SJCRH30 (cell line): ENCODE data around the gene PCGF2. TPM values are rescaled to one million over a fixed set of nuclear protein-coding genes. Genes with fewer than 3 reads are reported as not detected.

Experiments used
- DNase-seq, 2 experiments: peaks; one replicate each; pipeline ENCODE4 v3.0.0-alpha.2; 2015 to 2020
- H3K27ac ChIP-seq: fragments of 250-450 bp; sonication (Bioruptor Pico); 2 replicates; pipeline ENCODE4 v1.5.1; 2020; ENCODE audit warnings: mild to moderate bottlenecking, moderate library complexity
- H3K27me3 ChIP-seq: fragments of 250-450 bp; sonication (Bioruptor Pico); 2 replicates; pipeline ENCODE4 v1.5.1; 2020; ENCODE audit warnings: mild to moderate bottlenecking, moderate library complexity
- H3K36me3 ChIP-seq: fragments of 250-450 bp; sonication (Bioruptor Pico); 2 replicates; pipeline ENCODE4 v1.5.1; 2020; ENCODE audit warnings: mild to moderate bottlenecking, moderate library complexity
- H3K4me1 ChIP-seq: fragments of 250-450 bp; sonication (Bioruptor Pico); 2 replicates; pipeline ENCODE4 v1.5.1; 2020; ENCODE audit warnings: mild to moderate bottlenecking, moderate library complexity
- H3K4me3 ChIP-seq: fragments of 250-450 bp; sonication (Bioruptor Pico); 2 replicates; pipeline ENCODE4 v1.5.1; 2020; ENCODE audit warnings: mild to moderate bottlenecking, moderate library complexity
- H3K9me3 ChIP-seq: fragments of 250-450 bp; sonication (Bioruptor Pico); replicated peaks from 2 replicates; pipeline ENCODE4 v1.5.1; 2020; ENCODE audit warnings: mild to moderate bottlenecking, moderate library complexity
- total RNA-seq: library from RNA; depleted of rRNA; stranded (reverse); fragments of >200 nt; shearing (Covaris generic); gene quantifications from 2 replicates; pipeline ENCODE4 v1.2.3, GENCODE V29; 2014

PCGF2 gene
- total RNA-seq, 1 experiment from 2014 or later: 13.8 TPM

DNA sequence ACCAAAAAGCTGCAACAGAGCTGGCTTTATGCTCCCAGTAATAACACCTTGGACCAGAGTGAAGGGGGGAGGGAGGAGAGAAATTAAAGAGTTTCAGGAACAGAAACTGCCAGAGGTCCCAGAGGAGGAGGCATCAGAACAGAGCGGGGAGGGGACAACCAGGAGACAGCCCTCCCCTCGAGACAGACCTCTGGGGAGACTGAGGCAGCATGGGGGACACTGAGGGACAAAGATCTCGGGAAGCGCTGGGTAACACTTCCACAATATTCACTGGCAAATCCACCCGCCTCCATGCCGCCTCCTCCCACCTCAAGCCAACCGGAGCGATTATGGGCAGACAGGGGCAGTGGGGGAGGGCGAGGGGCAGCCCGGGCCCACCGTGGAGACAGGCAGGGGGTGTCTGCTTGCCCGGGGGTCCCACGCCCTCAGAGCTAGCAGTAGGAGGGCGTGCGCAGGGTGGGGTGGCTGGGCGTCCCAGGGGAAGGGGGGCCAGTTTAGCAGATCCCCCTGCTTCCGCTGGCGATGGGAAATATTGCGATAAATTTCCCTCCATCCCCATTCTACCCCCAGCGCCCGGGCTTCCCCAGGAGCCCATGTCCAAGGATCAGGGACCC, 1.2 kb downstream of the PCGF2 start:
- Histone ChIP-seq H3K27ac (no peak overlapping the region; the same call in 1 of the 2 replicates), H3K27me3 (no peaks in the 10 kb centered on the region), H3K4me3 (peak overlapping the region; percentile 98), H3K36me3 (no peaks in the 10 kb centered on the region), H3K4me1 (peaks cover 39% of the 10 kb centered on the region), H3K9me3 (no peaks in the 10 kb centered on the region)
- no peak for DNase-seq

DNA sequence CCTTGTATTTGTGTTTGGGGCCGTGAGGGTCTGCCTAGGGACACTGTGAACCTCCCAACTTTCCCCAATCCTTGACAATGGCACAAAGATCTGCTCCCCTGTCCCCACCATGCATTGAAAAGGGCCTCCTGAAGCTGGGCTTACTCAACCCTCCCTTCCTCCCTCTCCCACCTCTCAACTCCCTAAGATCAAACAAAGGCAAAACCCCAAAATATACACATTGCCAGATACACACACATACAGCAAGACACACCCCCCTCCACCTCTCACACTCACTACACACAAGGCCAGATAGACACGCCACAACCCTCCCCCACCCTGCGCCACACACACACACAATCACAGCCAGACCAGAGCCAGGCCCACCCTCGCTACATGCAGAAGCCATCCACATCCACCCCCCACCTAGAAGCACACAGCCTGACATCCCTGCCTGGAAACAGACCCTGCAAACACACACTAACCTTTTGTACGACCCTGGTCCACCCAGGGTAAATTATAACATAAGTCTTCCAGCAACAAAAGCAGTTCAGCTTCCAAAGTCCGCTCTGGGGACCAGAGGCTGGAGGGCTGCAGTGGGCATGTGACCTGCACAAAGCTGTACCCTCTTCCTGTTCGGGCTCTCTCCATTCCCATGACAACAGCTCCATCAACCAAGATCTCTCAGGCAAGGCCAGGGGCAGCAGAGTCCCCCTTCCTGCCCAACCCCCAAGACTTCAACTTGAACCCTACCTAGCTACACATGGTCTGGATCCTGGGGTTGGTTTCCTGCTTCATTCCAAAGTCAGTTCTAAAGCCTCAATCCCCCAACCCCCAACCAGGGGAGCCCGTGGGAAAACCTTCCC, 1.9 kb downstream of the PCGF2 start:
- DNase-seq: no peak
- H3K36me3 ChIP-seq: no peaks in the 10 kb centered on the region
- H3K9me3 ChIP-seq: no peaks in the 10 kb centered on the region
- peak overlapping the region; percentile 98 for H3K4me3 ChIP-seq
- no peak overlapping the region for H3K27ac ChIP-seq
- no peaks in the 10 kb centered on the region for H3K27me3 ChIP-seq
- peaks cover 43% of the 10 kb centered on the region for H3K4me1 ChIP-seq

DNA sequence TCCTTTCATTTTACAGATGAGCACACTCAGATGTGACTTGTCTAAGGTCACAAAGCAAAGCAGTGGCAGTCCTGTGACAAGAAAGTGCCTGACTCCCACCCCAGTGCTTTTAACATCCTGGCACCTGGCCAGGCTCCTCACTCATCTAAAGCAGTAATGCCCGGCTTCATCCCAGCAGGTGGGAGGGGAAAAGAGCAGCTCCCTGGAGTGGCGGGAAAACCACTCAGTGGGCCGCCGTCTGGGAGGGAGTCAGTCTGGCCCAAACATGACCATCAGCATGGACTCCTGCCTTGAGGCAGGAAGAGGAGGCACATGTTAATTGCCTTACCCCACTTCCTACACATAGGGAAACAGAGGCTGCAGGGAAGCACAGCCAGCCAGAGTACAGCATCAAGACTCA, 2.6 kb downstream of the PCGF2 start:
- DNase-seq: peak; percentile 55 to 70
- H3K4me3 ChIP-seq: no peak overlapping the region
- H3K27me3 ChIP-seq: no peaks in the 10 kb centered on the region
- no peak overlapping the region for H3K27ac ChIP-seq
- H3K9me3 ChIP-seq: no peaks in the 10 kb centered on the region
- H3K4me1 ChIP-seq: peaks cover 37% of the 10 kb centered on the region
- no peaks in the 10 kb centered on the region for H3K36me3 ChIP-seq

DNA sequence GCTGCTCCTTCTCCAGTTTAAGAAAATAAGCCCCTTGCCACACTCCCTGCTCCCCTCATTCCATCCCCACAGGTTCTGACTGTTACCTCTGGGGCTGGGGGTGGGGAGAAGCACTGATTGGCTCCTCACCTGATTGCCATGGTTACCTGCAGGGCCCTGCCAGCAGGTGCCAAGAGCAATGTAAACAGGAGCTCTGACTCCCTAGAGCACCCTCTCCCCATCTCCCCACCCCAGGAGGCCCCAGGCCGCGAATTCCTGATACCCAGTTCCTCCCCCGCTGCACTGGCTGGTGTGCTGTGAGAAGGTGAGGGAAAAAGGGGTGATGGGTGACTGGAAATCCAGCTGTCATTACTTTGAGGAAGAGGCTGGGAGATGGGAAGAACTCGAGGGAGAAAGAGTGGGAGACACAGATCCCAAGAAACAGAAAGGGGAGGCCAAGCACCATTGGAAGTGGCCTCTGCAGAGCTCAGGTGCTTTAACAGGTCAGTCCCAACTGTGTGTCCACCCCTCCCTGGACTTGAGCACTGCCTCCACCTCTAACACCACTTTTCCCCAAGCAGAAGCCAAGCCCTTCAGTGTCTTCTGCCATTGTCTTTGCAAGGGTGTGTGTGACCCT, 4.5 kb downstream of the PCGF2 start:
- no peak overlapping the region for H3K4me3 ChIP-seq
- peaks cover 37% of the 10 kb centered on the region for H3K4me1 ChIP-seq

DNA sequence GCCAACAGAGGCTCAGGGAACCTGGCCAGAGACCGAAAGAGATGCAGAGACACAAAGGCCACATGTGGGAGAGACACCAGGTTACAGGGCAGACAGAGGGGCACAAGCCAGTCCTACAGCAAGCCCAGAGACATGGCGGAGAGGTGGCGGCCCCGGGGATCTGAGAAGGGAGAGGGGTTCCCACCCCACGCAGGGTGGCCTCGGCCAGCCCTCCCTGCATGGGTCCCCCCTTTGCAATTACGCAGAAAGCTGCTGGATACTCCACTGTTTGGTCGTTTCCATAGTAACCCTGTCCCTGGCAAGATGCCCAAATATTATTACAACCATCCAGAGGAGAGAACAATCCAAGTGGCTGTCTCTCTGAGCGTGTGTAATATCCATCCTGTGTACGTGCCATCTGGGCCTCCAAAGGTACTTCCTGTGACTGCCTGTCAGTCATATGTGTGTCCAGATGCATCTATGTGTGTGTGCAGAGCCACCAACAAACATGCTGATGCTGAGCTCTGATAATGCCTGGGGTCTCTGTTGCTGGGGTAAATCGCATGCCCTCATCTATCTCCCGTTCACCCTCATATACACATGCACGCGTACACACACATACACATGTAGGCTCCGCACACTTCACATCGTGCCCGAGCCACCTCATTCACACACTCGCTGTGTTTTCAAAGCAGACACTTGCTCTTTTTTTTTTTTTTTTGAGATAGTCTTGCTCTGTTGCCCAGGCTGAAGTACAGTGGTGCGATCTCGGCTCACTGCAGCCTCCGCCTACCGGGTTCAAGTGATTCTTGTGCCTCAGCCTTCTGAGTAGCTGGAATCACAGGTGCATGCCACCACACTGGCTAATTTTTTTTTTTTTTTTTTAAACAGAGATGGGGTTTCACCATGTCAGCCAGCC, 5.5 kb downstream of the PCGF2 start:
- Histone ChIP-seq H3K36me3 (peaks cover 16% of the 10 kb centered on the region), H3K9me3 (no peaks in the 10 kb centered on the region), H3K27me3 (no peaks in the 10 kb centered on the region), H3K4me3 (no peak overlapping the region), H3K4me1 (peaks cover 37% of the 10 kb centered on the region), H3K27ac (peak overlapping the region; percentile 38)
- peak; percentile 73 to 85 for DNase-seq

More for the DNA sequence above, 4.5 kb downstream of the PCGF2 start:
- H3K36me3 ChIP-seq: peaks cover 8% of the 10 kb centered on the region
- no peaks in the 10 kb centered on the region for H3K27me3 ChIP-seq
- no peaks in the 10 kb centered on the region for H3K9me3 ChIP-seq
- H3K27ac ChIP-seq: no peak overlapping the region
- DNase-seq: no peak

DNA sequence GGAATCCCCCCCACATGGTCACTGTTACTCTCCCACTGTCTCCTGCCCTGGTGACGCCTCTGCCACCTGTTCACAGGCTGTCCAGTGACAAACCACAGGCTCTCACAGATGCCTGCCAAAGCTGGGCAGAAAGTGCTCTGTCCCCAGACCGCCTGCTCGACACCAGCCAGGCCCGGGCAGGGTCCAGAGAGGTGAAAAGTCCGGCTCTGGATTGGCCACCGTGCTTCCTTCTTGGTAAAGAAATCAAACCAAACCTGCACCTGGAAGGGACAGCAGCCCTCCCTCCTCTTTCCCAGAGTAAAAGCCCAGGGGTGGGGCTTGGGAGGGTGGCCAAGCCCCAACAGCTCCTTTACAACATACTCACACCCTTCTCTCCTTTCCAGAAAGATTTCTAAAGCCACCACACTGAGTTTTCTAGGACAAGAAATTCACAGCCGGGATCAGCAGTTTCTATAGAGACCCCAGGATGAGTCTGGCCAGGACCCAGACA, 6.2 kb downstream of the PCGF2 start:
- Histone ChIP-seq H3K36me3 (peaks cover 21% of the 10 kb centered on the region), H3K27me3 (no peaks in the 10 kb centered on the region), H3K9me3 (no peaks in the 10 kb centered on the region), H3K4me3 (no peak overlapping the region), H3K4me1 (peaks cover 37% of the 10 kb centered on the region), H3K27ac (peak overlapping the region; percentile 38)
- DNase-seq: peak; percentile 49 to 65

DNA sequence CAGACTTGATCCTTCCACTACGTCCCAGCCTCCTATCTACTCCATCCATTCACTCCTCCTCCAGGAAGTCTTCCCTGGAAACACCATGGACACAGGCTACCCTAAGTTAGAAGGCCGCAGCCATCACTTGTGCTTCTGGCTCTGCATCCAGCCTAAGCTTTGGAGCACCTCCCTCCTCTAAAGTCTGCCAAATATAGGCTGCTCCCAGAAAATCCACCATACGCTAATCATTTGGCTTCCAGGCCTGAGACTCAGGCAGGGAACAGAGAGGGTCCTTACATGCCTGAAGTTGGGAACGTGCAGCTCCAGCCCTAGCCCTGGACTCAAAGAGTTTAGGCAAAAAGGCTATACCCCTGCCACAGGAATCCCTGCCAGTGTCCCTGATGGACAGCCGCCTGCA, 6.7 kb downstream of the PCGF2 start:
- Histone ChIP-seq H3K4me3 (no peak overlapping the region), H3K36me3 (peaks cover 22% of the 10 kb centered on the region), H3K9me3 (no peaks in the 10 kb centered on the region), H3K27ac (peak overlapping the region; percentile 38), H3K4me1 (peaks cover 35% of the 10 kb centered on the region), H3K27me3 (no peaks in the 10 kb centered on the region)
- no peak for DNase-seq

DNA sequence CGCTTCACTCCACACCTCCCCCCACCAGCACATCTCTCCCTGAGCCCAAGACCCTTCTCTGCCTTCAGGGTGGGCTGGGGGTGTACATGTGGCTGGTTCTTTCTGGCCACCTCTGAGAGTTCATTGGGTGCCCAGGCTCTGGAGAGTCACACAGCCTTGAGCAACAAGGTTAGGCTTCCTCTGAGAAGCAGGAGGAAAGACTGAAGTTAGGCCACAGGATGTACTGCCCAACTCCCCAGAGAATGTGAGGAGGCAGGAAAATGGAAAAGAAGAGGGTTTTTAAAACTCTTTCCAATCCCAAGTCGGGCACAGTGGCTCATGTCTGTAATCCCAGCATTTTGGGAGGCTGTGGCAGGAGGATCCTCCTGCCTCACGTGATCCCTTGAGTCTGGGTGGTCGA, 7.3 kb downstream of the PCGF2 start:
- peaks cover 25% of the 10 kb centered on the region for H3K36me3 ChIP-seq
- peaks cover 35% of the 10 kb centered on the region for H3K4me1 ChIP-seq
- H3K27ac ChIP-seq: no peak overlapping the region
- no peaks in the 10 kb centered on the region for H3K9me3 ChIP-seq
- no peak overlapping the region for H3K4me3 ChIP-seq
- no peak for DNase-seq
- no peaks in the 10 kb centered on the region for H3K27me3 ChIP-seq

DNA sequence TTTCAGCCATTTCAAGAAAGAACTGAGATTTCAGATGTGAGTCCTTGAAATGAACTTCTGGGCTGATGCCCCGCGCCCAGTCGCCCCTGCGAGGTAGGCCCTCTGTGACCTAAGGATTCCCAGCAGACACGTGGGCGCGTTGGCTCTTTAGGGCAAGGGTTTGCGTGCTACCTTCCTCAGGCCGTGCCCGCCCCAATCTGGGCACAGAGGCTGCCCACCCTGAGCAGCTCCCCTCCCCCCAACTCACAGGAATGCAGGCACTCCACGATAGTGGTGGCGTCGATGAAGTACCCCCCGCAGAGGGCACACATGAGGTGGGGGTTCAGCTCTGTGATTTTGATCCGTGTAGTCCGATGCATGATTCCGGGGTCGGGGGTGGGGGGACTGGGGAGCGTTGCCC, 8.1 kb downstream of the PCGF2 start:
- DNase-seq: no peak
- H3K36me3 ChIP-seq: peaks cover 33% of the 10 kb centered on the region

DNA sequence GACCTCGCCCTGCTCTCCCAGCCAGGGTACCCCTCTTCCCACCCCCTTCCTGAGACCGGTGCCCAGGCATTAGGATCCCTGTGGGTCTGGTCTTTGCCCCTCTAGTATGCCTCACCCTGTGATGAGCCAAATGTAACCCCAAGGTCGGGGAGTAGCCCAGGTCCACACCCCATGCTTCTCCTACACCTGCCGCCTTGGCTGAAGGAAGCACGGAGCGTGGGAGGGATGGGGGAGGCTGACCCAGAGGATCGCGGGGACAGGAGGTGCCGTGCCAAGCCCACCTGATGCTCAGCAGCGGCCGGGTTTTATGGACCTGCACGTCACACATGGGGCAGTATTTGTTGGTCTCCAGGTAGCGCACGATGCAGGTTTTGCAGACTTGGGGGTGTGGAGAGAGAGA, 8.8 kb downstream of the PCGF2 start:
- Histone ChIP-seq H3K4me3 (no peak overlapping the region), H3K27ac (no peak overlapping the region), H3K4me1 (peaks cover 37% of the 10 kb centered on the region), H3K36me3 (peaks cover 38% of the 10 kb centered on the region), H3K27me3 (no peaks in the 10 kb centered on the region), H3K9me3 (no peaks in the 10 kb centered on the region)
- DNase-seq: no peak

More for the DNA sequence above, 8.1 kb downstream of the PCGF2 start:
- no peak overlapping the region for H3K4me3 ChIP-seq
- no peaks in the 10 kb centered on the region for H3K9me3 ChIP-seq
- peaks cover 37% of the 10 kb centered on the region for H3K4me1 ChIP-seq
- no peaks in the 10 kb centered on the region for H3K27me3 ChIP-seq
- H3K27ac ChIP-seq: no peak overlapping the region

DNA sequence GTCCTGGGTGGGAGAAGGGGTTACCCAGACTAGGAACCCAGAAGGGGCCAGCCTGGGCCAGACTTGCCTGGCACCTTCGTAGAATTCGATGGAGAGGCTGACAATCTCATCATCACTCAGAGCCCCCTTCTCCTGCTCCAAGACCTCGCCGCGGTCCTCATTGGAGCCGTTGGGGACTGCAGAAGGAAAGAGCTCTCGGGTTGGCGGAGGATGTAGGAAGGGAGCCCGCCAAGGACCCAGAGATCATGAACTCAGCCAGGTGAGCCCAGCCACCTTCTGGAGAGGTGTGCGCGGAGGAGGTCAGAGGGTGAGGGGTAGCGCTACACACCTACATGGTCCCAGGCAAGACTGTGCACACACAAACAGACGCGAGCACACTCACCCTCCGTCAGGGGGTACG, 9.4 kb downstream of the PCGF2 start:
- Histone ChIP-seq H3K9me3 (no peaks in the 10 kb centered on the region), H3K4me1 (peaks cover 36% of the 10 kb centered on the region), H3K36me3 (peaks cover 42% of the 10 kb centered on the region), H3K27ac (no peak overlapping the region), H3K4me3 (no peak overlapping the region), H3K27me3 (no peaks in the 10 kb centered on the region)
- DNase-seq: no peak

DNA sequence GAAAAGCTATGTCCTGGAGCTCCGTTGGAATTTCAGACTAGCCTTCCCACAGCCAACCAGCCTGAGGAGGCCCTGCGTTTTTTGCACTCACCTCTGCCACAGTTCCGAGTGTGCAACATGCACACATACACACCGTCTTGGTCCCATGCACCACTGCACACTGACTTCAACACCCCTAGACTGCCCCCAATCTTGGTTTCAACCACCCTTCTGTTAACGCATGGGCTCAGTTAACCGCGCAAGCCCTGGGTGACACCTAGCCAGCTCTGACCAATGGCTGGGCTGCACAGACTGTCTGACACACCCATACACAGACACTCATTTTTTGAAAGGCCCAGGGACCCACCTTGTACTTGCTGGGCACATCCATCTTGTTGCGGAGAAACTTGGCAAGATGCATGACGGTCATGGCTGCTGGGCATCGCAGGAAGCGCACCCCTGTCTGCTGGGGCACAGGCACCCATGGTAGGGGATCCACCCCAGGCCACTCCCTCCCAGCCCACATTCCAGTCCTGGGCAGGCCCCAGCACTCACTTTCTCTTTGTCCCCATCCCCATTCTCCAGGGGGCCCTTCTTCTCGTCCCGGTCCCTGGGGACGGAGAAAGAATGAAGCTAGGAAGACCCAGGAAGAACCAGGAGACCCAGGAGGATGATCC, 10.0 kb downstream of the PCGF2 start:
- H3K4me3 ChIP-seq: no peak overlapping the region
- peaks cover 31% of the 10 kb centered on the region for H3K4me1 ChIP-seq
- DNase-seq: no peak
- no peaks in the 10 kb centered on the region for H3K27me3 ChIP-seq
- peaks cover 45% of the 10 kb centered on the region for H3K36me3 ChIP-seq
- H3K27ac ChIP-seq: no peak overlapping the region
- no peaks in the 10 kb centered on the region for H3K9me3 ChIP-seq

DNA sequence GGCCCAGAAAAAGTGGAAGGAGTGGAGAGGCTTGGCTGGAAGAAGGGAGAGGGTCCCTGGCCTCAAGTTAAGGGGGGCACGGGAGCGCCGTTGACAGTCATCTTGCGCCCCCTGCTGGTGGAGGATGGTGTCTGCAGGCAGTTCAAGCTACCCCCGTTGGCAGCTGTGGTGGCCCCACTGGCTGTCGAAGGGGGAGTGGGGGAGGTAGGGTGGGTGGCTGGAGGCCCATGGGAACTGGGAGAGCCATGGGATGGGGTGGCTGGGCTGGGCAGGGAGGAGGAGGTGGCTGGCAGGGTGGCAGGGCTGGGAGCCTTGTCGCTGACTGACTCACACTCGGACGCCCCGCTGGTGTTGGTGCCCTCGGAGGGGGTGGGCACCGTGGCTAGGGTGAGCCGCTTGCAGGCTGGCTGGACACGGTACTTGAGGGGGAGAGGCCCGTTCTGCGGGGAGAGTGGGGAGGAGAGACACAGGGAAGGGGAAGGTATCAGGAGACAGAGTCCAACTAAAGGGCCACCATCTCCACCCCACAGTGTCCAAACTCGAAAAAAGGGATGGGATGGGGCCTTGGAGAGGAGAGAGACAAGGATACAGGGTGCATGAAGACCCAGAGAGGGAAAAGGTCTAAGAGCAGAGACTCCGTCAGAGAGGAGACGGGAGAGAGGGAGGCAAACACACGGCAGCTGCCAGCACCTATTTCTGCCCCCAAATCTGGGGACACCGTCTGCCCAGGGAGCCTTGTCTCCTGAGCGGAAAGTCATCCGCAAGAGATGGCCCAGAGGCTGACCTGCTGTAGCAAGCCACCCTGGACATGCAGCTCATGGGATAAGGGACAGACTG, 12.8 kb downstream of the PCGF2 start:
- peak; percentile 68 to 78 for DNase-seq
- Histone ChIP-seq H3K4me3 (no peak overlapping the region), H3K27me3 (no peaks in the 10 kb centered on the region), H3K27ac (peak overlapping the region; percentile 9; the same call in 1 of the 2 replicates), H3K9me3 (no peaks in the 10 kb centered on the region), H3K4me1 (peaks cover 19% of the 10 kb centered on the region), H3K36me3 (peaks cover 47% of the 10 kb centered on the region)
